Vagina (tissue), 2 donors: Measurements from ENCODE around the gene SLC31A1.

Source experiments
- CTCF ChIP-seq, 3 experiments: fragments of 450-650 bp in 2 of 3; fragments of 200-600 bp in 1 of 3; sonication (generic) in 1 of 3; IDR thresholded peaks; one replicate each; pipeline ENCODE4 v1.5.1; 2017 to 2019; ENCODE audit warnings: antibody characterized with exemption in 3 of 3, mild to moderate bottlenecking in 2 of 3, moderate library complexity in 2 of 3
- POLR2A ChIP-seq, 2 donors: fragments of 450-650 bp; IDR thresholded peaks; one replicate each; pipeline ENCODE4 v1.6.1; 2017; ENCODE audit warnings: antibody characterized with exemption in 2 of 2, mild to moderate bottlenecking in 2 of 2, moderate library complexity in 2 of 2
- POLR2AphosphoS5 ChIP-seq, 2 donors: sonication (generic); formaldehyde crosslinking; IDR thresholded peaks; one replicate each; pipeline ENCODE4 v1.9.0; 2017; ENCODE audit warnings: antibody characterized with exemption in 2 of 2, mild to moderate bottlenecking in 2 of 2, low read depth in 1 of 2; ENCODE audit not compliant: insufficient read depth in 1 of 2

GRCh38 chr9:113267911-113268566 lies 46.7 kb downstream of the SLC31A1 start:
- TF ChIP-seq POLR2A (IDR thresholded peaks at IDR 0.05) (no peak), POLR2AphosphoS5 (IDR thresholded peaks at IDR 0.05; ENCODE audit: insufficient read depth in 1 of 2, low read depth in 1 of 2) (no peak), CTCF (IDR thresholded peaks at IDR 0.05) (no peak)
